Lung (tissue), 12 donors: ENCODE results near the gene ESAM. TPM values are rescaled to one million over a fixed set of nuclear protein-coding genes. Genes with fewer than 3 reads are reported as not detected.

ENCODE experiments used
- ATAC-seq: fragments of 200-7000 bp; cut with Tn5 transposase; one replicate; pipeline ENCODE4 v1.9.1; 2020; ENCODE audit warnings: moderate number of reproducible peaks; ENCODE audit not compliant: insufficient read depth, low FRiP score
- DNase-seq, 3 donors: peaks; one replicate each; pipeline ENCODE4 v3.0.0-alpha.2; 2013 to 2017
- H3K27ac ChIP-seq, 2 donors: one replicate each; pipeline ENCODE4 v1.5.1; 2013; ENCODE audit warnings: mild to moderate bottlenecking in 2 of 2, moderate library complexity in 2 of 2, control low read depth in 1 of 2, inconsistent platforms in 1 of 2, low read depth in 1 of 2, low read length in 1 of 2
- H3K27me3 ChIP-seq, 3 donors: one replicate each; pipeline ENCODE4 v1.5.1; 2013; ENCODE audit warnings: low read length in 2 of 3; ENCODE audit not compliant: control insufficient read depth in 3 of 3, insufficient read depth in 3 of 3
- H3K36me3 ChIP-seq, 4 donors: one replicate each; pipeline ENCODE4 v1.5.1; 2013; ENCODE audit warnings: low read length in 4 of 4, mild to moderate bottlenecking in 1 of 4, moderate library complexity in 1 of 4; ENCODE audit not compliant: control insufficient read depth in 4 of 4, insufficient read depth in 4 of 4
- H3K4me1 ChIP-seq, 5 donors: one replicate each; pipeline ENCODE4 v1.5.1; 2013; ENCODE audit warnings: low read length in 5 of 5, mild to moderate bottlenecking in 2 of 5, moderate library complexity in 1 of 5; ENCODE audit not compliant: control insufficient read depth in 5 of 5, insufficient read depth in 5 of 5
- H3K4me3 ChIP-seq: one replicate; pipeline ENCODE4 v1.5.1; 2013; ENCODE audit warnings: mild to moderate bottlenecking, control low read depth, moderate library complexity
- H3K9ac ChIP-seq, 2 donors: one replicate each; pipeline ENCODE4 v1.5.1; 2013; ENCODE audit warnings: low read length in 2 of 2, control low read depth in 1 of 2; ENCODE audit not compliant: insufficient read depth in 1 of 2
- H3K9me3 ChIP-seq, 4 donors: one replicate each; pipeline ENCODE4 v1.5.1; 2013; ENCODE audit warnings: low read length in 3 of 4, mild to moderate bottlenecking in 1 of 4, moderate library complexity in 1 of 4; ENCODE audit not compliant: control insufficient read depth in 4 of 4, insufficient read depth in 3 of 4
- WGBS, 2 donors: extraction: QIAGEN DNeasy Blood & Tissue Kit; methylation state at CpG; one replicate each; pipeline ENCODE4 v1.1.7; 2013; 5-methylcytosine and 5-hydroxymethylcytosine counted together
- polyA plus RNA-seq, 2 donors: library from polyadenylated mRNA; stranded (reverse); fragments of 200-250 nt; gene quantifications; one replicate each; pipeline ENCODE4 v1.2.1, GENCODE V29; 2013
- total RNA-seq, 2 donors: library from RNA; depleted of rRNA in 1 of 2; stranded (reverse); fragments of >200 nt in 1 of 2; gene quantifications; one replicate each; pipeline ENCODE4 v1.2.1, GENCODE V29; 2014 to 2021
- TF ChIP-seq, protein P1 (sequence below): IDR thresholded peaks from 2 replicates; pipeline ENCODE4 v1.5.1; 2012; ENCODE audit warnings: mild to moderate bottlenecking; ENCODE audit errors: control extremely low read depth, extremely low read depth
- donor health status: control.
- donor health status: control.
- donor health status: Bipolar disorder and iron deficiency.
- donor health status: healthy.
- donor health status: DM: yes; HTN: yes; CAD: no.

Gene ESAM
- total and polyA plus RNA-seq, 4 donors, result 77.7 to 142 (median 130) TPM

DNA sequence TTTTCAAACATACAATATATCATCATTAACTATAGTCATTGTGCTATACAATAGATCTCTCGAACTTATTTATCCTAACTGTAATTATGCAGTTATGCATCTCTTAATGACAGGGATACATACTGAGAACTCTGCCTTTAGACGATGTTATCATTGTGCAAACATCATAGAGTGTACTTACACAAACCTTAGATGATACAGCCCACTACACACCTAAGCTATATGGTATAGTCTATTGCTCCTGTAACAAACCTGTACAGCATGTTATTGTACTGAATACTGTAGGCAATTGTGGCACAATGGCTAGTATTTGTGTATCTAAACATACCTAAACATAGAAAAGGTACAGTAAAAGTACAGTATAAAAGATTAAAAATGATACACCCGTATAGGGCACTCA is 49.7 kb downstream of the ESAM start:
- WGBS, 2 donors, result 74 to 76% methylated on average over 3 of the region's 3 CpGs
- no peak overlapping the region for H3K27ac ChIP-seq
- peaks cover 0 to 2% (median 0%) of the 10 kb centered on the region in 5 donors for H3K4me1 ChIP-seq
- H3K9me3 ChIP-seq, result peaks cover 0 to 4% (median 2%) of the 10 kb centered on the region in 4 donors
- H3K36me3 ChIP-seq, result no peaks in the 10 kb centered on the region
- H3K9ac ChIP-seq, result no peak overlapping the region
- H3K4me3 ChIP-seq, result no peak overlapping the region
- peaks cover 0 to 6% (median 3%) of the 10 kb centered on the region in 3 donors for H3K27me3 ChIP-seq
- no peak for ATAC-seq
- DNase-seq, result no peak
- TF ChIP-seq, protein P1, sequence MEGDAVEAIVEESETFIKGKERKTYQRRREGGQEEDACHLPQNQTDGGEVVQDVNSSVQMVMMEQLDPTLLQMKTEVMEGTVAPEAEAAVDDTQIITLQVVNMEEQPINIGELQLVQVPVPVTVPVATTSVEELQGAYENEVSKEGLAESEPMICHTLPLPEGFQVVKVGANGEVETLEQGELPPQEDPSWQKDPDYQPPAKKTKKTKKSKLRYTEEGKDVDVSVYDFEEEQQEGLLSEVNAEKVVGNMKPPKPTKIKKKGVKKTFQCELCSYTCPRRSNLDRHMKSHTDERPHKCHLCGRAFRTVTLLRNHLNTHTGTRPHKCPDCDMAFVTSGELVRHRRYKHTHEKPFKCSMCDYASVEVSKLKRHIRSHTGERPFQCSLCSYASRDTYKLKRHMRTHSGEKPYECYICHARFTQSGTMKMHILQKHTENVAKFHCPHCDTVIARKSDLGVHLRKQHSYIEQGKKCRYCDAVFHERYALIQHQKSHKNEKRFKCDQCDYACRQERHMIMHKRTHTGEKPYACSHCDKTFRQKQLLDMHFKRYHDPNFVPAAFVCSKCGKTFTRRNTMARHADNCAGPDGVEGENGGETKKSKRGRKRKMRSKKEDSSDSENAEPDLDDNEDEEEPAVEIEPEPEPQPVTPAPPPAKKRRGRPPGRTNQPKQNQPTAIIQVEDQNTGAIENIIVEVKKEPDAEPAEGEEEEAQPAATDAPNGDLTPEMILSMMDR, result no peak

- Histone ChIP-seq H3K27me3 (no peaks in the 10 kb centered on the region), H3K27ac (no peak overlapping the region), H3K36me3 (no peaks in the 10 kb centered on the region), H3K4me3 (no peak overlapping the region), H3K9me3 (peaks cover 0 to 6% (median 2%) of the 10 kb centered on the region in 4 donors), H3K4me1 (peaks cover 0 to 2% (median 0%) of the 10 kb centered on the region in 5 donors), H3K9ac (no peak overlapping the region)
- DNase-seq, result no peak
- TF ChIP-seq, protein P1, result no peak
- WGBS, 2 donors, result 93% methylated on average over 4 of the region's 4 CpGs
- no peak for ATAC-seq
Observed at GRCh38 chr11:124707829-124708228, 54.3 kb downstream of the ESAM start.

Other genes with a start within 250 kb of the ESAM start
- gene OR8B12, start 218.6 kb downstream of the ESAM start, total RNA-seq, result not detected
- not detected for gene OR8B12, start 218.6 kb downstream of the ESAM start, polyA plus RNA-seq
- gene OR8A1, start 192.3 kb downstream of the ESAM start, total RNA-seq, result not detected
- gene OR8A1, start 192.3 kb downstream of the ESAM start, polyA plus RNA-seq, result not detected
- gene PANX3, start 150.9 kb downstream of the ESAM start, total RNA-seq, result not detected
- gene PANX3, start 150.9 kb downstream of the ESAM start, polyA plus RNA-seq, result not detected
- gene TBRG1, start 139.4 kb downstream of the ESAM start, total RNA-seq, result 10 to 100 TPM; 42.3 to 47.0 TPM
- gene TBRG1, start 139.4 kb downstream of the ESAM start, polyA plus RNA-seq, result 10 to 100 TPM; 31.3 to 32.9 TPM
- gene SIAE, start 88.6 kb downstream of the ESAM start, total RNA-seq, result 10 to 100 TPM; 26.3 to 37.1 TPM
- gene SIAE, start 88.6 kb downstream of the ESAM start, polyA plus RNA-seq, result 10 to 100 TPM; 18.7 to 27.0 TPM
- gene SPA17, start 88.4 kb downstream of the ESAM start, total RNA-seq, result 10 to 100 TPM; 14.4 to 15.6 TPM
- 10 to 100 TPM; 16.4 to 28.9 TPM for gene SPA17, start 88.4 kb downstream of the ESAM start, polyA plus RNA-seq
- 100 to 1,000 TPM in 1 of 2 donors, 10 to 100 TPM in 1; 27.2 to 117 TPM for gene NRGN, start 22.3 kb downstream of the ESAM start, total RNA-seq
- 100 to 1,000 TPM in 1 of 2 donors, 10 to 100 TPM in 1; 58.5 to 250 TPM for gene NRGN, start 22.3 kb downstream of the ESAM start, polyA plus RNA-seq
- 10 to 100 TPM; 20.9 to 39.8 TPM for gene VSIG2, start 10.0 kb downstream of the ESAM start, total RNA-seq
- gene VSIG2, start 10.0 kb downstream of the ESAM start, polyA plus RNA-seq, result 10 to 100 TPM; 20.2 to 30.4 TPM
- 10 to 100 TPM; 15.0 to 33.6 TPM for gene MSANTD2, start 38.1 kb upstream of the ESAM start, total RNA-seq
- gene MSANTD2, start 38.1 kb upstream of the ESAM start, polyA plus RNA-seq, result 10 to 100 TPM in 1 of 2 donors, 1 to 10 TPM in 1; 3.9 to 16.4 TPM
- gene ROBO3, start 103.1 kb upstream of the ESAM start, total RNA-seq, result 10 to 100 TPM; 16.7 to 16.8 TPM
- 10 to 100 TPM in 1 of 2 donors, 1 to 10 TPM in 1; 9.3 to 13.5 TPM for gene ROBO3, start 103.1 kb upstream of the ESAM start, polyA plus RNA-seq
- gene ROBO4, start 135.6 kb upstream of the ESAM start, total RNA-seq, result 10 to 100 TPM; 51.7 to 52.1 TPM
- 10 to 100 TPM; 27.3 to 32.1 TPM for gene ROBO4, start 135.6 kb upstream of the ESAM start, polyA plus RNA-seq
- not detected for gene HEPN1, start 157.0 kb upstream of the ESAM start, total RNA-seq
- gene HEPN1, start 157.0 kb upstream of the ESAM start, polyA plus RNA-seq, result not detected
- not detected for gene HEPACAM, start 173.8 kb upstream of the ESAM start, total RNA-seq
- gene HEPACAM, start 173.8 kb upstream of the ESAM start, polyA plus RNA-seq, result under 1 TPM in 1 of 2 donors, not detected in 1; 0.02 TPM
- gene CCDC15, start 191.9 kb upstream of the ESAM start, total RNA-seq, result 1 to 10 TPM; 1.2 to 5.1 TPM
- gene CCDC15, start 191.9 kb upstream of the ESAM start, polyA plus RNA-seq, result under 1 TPM; 0.65 to 0.91 TPM